HepG2 (cell line): ENCODE data around the gene FER1L5. TPM values are rescaled to one million over a fixed set of nuclear protein-coding genes. Genes with fewer than 3 reads are reported as not detected.

Source experiments
- ATM ChIP-seq: fragments of 450-650 bp; IDR thresholded peaks from 2 replicates; pipeline ENCODE4 v1.7.1; 2017; ENCODE audit warnings: mild to moderate bottlenecking, borderline replicate concordance
- HNRNPUL1 ChIP-seq: fragments of 200-400 bp; formaldehyde crosslinking; IDR thresholded peaks from 2 replicates; pipeline ENCODE4 v1.6.1; 2017; ENCODE audit warnings: low read depth, mild to moderate bottlenecking, low read length, moderate library complexity
- NFE2L2 ChIP-seq: fragments of 150-350 bp; IDR thresholded peaks from 2 replicates; pipeline ENCODE4 v1.6.1; 2014; ENCODE audit warnings: low read length
- NFKB2 ChIP-seq: sonication (generic); formaldehyde crosslinking; IDR thresholded peaks from 2 replicates; pipeline ENCODE4 v1.4.0; 2020; ENCODE audit warnings: missing genetic modification reagents, borderline replicate concordance
- SAFB2 ChIP-seq: sonication (generic); formaldehyde crosslinking; IDR thresholded peaks from 2 replicates; pipeline ENCODE4 v1.5.1; 2020; ENCODE audit warnings: missing genetic modification reagents, low read depth, mild to moderate bottlenecking, borderline replicate concordance
- SALL1 ChIP-seq: sonication (generic); formaldehyde crosslinking; IDR thresholded peaks from 2 replicates; pipeline ENCODE4 v1.8.0; 2022; ENCODE audit warnings: mild to moderate bottlenecking, missing genetic modification reagents
- ZNF343 ChIP-seq: sonication (generic); formaldehyde crosslinking; IDR thresholded peaks from 2 replicates; pipeline ENCODE4 v1.4.0; 2020; ENCODE audit warnings: mild to moderate bottlenecking, missing genetic modification reagents
- ZNF607 ChIP-seq: sonication (generic); formaldehyde crosslinking; IDR thresholded peaks from 2 replicates; pipeline ENCODE4 v1.5.1; 2020; ENCODE audit warnings: missing genetic modification reagents, mild to moderate bottlenecking, borderline replicate concordance
- ZNF660 ChIP-seq: sonication (generic); formaldehyde crosslinking; IDR thresholded peaks from 2 replicates; pipeline ENCODE4 v1.5.1; 2020; ENCODE audit warnings: mild to moderate bottlenecking, low read depth, missing genetic modification reagents, borderline replicate concordance
- polyA plus RNA-seq, 8 experiments: library from polyadenylated mRNA; depleted of rRNA in 3 of 8; stranded (reverse) in 7 of 8; unstranded in 1 of 8; fragments of >200 nt; fragmentation: Illumina TruSeq in 4 of 8; extraction: Trizol in 4 of 8; gene quantifications; 2 replicates each; pipeline versions ENCODE4 v1.2.1 to v1.2.3, GENCODE V29; 2011 to 2016; ENCODE audit warnings: low read depth in 4 of 8, missing spikeins in 1 of 8, mixed read lengths in 1 of 8; ENCODE audit not compliant: insufficient read depth in 1 of 8
- total RNA-seq, 5 experiments: library from RNA; depleted of rRNA; stranded (reverse); fragments of >200 nt; fragmentation: Illumina TruSeq; extraction: Trizol; gene quantifications; 2 replicates each; pipeline ENCODE4 v1.2.3, GENCODE V29; 2016; ENCODE audit warnings: low read depth in 1 of 5
- TF ChIP-seq, protein P1 (sequence below): sonication (generic); formaldehyde crosslinking; IDR thresholded peaks from 2 replicates; pipeline ENCODE4 v1.5.1; 2020; ENCODE audit warnings: missing genetic modification reagents, mild to moderate bottlenecking, borderline replicate concordance
- TF ChIP-seq, protein P2 (sequence below): IDR thresholded peaks from 2 replicates; pipeline ENCODE4 v1.6.1; 2012; ENCODE audit warnings: low read length, improper control_type of control experiment
- TF ChIP-seq, protein P3 (sequence below): IDR thresholded peaks from 2 replicates; pipeline ENCODE4 v1.6.1; 2016; ENCODE audit warnings: low read depth, control low read depth
- TF ChIP-seq, protein P4 (sequence below): sonication (generic); formaldehyde crosslinking; IDR thresholded peaks from 2 replicates; pipeline ENCODE4 v1.5.0; 2020; ENCODE audit warnings: mild to moderate bottlenecking, missing genetic modification reagents
- TF ChIP-seq, protein P5 (sequence below): sonication (generic); formaldehyde crosslinking; IDR thresholded peaks from 2 replicates; pipeline ENCODE4 v1.5.1; 2020; ENCODE audit warnings: missing genetic modification reagents, mild to moderate bottlenecking, borderline replicate concordance

FER1L5 gene
- total and polyA plus RNA-seq, 2 of the 13 experiments (the other 11 are each of a cell fraction or from before 2014, with no cell fraction given), result 0.02 to 0.08 TPM

DNA sequence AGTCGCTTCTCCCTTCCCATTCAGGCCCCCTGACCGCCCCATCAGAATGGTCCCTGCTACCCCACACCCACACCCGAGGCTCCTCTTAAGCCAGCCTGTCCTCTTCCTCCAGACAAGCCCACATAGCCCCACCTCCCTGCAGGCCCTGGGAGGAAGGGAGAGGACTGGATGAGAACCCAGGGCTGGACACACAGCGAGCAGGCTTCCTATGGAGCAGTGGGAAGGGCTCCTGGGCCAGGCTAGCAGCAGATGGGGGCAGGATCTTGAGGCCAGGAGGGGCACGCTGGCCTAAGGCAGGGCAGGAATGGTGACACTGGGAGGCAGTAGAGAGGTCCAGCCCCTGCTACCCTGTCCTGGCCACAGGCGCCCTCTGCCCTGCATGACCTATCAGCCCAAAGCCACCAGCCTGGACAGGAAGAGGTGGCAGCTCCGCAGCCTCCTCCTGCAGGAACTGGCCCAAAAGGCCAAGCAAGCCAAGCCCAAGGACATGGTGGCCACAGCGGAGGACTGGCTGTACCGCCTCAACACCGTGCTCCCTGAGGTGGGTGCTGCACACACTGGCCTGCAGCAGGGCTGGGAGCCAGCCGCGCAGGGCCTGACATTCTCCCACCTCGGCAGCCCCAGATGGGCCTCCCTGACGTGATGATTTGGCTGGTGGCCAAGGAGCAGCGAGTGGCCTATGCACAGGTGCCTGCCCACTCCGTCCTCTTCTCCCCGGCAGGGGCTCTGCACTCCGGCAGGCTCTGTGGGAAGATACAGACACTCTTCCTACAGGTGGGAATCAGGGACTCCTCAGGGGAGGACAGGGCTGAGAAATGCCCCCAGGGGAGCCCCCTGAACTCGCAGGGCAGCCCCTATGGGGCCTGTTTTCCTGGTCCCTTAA is 43.3 kb downstream of the FER1L5 start (continued):
- TF ChIP-seq, protein P1, sequence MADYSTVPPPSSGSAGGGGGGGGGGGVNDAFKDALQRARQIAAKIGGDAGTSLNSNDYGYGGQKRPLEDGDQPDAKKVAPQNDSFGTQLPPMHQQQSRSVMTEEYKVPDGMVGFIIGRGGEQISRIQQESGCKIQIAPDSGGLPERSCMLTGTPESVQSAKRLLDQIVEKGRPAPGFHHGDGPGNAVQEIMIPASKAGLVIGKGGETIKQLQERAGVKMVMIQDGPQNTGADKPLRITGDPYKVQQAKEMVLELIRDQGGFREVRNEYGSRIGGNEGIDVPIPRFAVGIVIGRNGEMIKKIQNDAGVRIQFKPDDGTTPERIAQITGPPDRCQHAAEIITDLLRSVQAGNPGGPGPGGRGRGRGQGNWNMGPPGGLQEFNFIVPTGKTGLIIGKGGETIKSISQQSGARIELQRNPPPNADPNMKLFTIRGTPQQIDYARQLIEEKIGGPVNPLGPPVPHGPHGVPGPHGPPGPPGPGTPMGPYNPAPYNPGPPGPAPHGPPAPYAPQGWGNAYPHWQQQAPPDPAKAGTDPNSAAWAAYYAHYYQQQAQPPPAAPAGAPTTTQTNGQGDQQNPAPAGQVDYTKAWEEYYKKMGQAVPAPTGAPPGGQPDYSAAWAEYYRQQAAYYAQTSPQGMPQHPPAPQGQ (CRISPR knock-in tag), result no peak
- no peak for TF ChIP-seq ZNF660 (CRISPR knock-in tag)
- peak; percentile 73; the same call in 1 of the 2 replicates for TF ChIP-seq NFKB2 (CRISPR knock-in tag)
- TF ChIP-seq ZNF607 (CRISPR knock-in tag), result no peak; the same call in 1 of the 2 replicates
- peak; percentile 100 for TF ChIP-seq ZNF343 (CRISPR knock-in tag)
- no peak for TF ChIP-seq NFE2L2
- TF ChIP-seq, protein P2, sequence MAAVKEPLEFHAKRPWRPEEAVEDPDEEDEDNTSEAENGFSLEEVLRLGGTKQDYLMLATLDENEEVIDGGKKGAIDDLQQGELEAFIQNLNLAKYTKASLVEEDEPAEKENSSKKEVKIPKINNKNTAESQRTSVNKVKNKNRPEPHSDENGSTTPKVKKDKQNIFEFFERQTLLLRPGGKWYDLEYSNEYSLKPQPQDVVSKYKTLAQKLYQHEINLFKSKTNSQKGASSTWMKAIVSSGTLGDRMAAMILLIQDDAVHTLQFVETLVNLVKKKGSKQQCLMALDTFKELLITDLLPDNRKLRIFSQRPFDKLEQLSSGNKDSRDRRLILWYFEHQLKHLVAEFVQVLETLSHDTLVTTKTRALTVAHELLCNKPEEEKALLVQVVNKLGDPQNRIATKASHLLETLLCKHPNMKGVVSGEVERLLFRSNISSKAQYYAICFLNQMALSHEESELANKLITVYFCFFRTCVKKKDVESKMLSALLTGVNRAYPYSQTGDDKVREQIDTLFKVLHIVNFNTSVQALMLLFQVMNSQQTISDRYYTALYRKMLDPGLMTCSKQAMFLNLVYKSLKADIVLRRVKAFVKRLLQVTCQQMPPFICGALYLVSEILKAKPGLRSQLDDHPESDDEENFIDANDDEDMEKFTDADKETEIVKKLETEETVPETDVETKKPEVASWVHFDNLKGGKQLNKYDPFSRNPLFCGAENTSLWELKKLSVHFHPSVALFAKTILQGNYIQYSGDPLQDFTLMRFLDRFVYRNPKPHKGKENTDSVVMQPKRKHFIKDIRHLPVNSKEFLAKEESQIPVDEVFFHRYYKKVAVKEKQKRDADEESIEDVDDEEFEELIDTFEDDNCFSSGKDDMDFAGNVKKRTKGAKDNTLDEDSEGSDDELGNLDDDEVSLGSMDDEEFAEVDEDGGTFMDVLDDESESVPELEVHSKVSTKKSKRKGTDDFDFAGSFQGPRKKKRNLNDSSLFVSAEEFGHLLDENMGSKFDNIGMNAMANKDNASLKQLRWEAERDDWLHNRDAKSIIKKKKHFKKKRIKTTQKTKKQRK, result no peak
- peak; percentile 86 for TF ChIP-seq SALL1 (CRISPR knock-in tag)
- TF ChIP-seq, protein P3, sequence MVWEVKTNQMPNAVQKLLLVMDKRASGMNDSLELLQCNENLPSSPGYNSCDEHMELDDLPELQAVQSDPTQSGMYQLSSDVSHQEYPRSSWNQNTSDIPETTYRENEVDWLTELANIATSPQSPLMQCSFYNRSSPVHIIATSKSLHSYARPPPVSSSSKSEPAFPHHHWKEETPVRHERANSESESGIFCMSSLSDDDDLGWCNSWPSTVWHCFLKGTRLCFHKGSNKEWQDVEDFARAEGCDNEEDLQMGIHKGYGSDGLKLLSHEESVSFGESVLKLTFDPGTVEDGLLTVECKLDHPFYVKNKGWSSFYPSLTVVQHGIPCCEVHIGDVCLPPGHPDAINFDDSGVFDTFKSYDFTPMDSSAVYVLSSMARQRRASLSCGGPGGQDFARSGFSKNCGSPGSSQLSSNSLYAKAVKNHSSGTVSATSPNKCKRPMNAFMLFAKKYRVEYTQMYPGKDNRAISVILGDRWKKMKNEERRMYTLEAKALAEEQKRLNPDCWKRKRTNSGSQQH, result 0 out of 2 replicates have a peak, but pooled peaks have one; percentile 9
- TF ChIP-seq, protein P4, sequence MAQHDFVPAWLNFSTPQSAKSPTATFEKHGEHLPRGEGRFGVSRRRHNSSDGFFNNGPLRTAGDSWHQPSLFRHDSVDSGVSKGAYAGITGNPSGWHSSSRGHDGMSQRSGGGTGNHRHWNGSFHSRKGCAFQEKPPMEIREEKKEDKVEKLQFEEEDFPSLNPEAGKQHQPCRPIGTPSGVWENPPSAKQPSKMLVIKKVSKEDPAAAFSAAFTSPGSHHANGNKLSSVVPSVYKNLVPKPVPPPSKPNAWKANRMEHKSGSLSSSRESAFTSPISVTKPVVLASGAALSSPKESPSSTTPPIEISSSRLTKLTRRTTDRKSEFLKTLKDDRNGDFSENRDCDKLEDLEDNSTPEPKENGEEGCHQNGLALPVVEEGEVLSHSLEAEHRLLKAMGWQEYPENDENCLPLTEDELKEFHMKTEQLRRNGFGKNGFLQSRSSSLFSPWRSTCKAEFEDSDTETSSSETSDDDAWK (CRISPR knock-in tag), result no peak
- TF ChIP-seq SAFB2 (CRISPR knock-in tag), result no peak
- no peak for TF ChIP-seq ATM
- TF ChIP-seq, protein P5, sequence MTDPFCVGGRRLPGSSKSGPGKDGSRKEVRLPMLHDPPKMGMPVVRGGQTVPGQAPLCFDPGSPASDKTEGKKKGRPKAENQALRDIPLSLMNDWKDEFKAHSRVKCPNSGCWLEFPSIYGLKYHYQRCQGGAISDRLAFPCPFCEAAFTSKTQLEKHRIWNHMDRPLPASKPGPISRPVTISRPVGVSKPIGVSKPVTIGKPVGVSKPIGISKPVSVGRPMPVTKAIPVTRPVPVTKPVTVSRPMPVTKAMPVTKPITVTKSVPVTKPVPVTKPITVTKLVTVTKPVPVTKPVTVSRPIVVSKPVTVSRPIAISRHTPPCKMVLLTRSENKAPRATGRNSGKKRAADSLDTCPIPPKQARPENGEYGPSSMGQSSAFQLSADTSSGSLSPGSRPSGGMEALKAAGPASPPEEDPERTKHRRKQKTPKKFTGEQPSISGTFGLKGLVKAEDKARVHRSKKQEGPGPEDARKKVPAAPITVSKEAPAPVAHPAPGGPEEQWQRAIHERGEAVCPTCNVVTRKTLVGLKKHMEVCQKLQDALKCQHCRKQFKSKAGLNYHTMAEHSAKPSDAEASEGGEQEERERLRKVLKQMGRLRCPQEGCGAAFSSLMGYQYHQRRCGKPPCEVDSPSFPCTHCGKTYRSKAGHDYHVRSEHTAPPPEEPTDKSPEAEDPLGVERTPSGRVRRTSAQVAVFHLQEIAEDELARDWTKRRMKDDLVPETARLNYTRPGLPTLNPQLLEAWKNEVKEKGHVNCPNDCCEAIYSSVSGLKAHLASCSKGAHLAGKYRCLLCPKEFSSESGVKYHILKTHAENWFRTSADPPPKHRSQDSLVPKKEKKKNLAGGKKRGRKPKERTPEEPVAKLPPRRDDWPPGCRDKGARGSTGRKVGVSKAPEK (CRISPR knock-in tag), result no peak; the same call in 1 of the 2 replicates
- no peak for TF ChIP-seq HNRNPUL1
